NK-92 (cell line): Measurements from ENCODE around the gene UPF2.
"Not testable (repeated sequence)": the region's sequence is repeated elsewhere in the genome, so short reads cannot be mapped to it uniquely, and the experiment has no call there.

Experiments
- DNase-seq: peaks from one replicate; lab custom pipeline; 2025; ENCODE audit not compliant: unreplicated experiment; lab: John Stamatoyannopoulos, UW

Gene UPF2

GRCh38 chr10:12045596-12045995, 3.0 kb upstream of the UPF2 start:
- DNase-seq, result no peak

- no peak for DNase-seq
Measured at GRCh38 chr10:12042409-12042796, 206 bp downstream of the UPF2 start.

GRCh38 chr10:12041766-12042408, 722 bp downstream of the UPF2 start:
- no peak for DNase-seq

GRCh38 chr10:12036073-12036655, 6.4 kb downstream of the UPF2 start:
- no peak for DNase-seq

GRCh38 chr10:12031404-12031803, 11.2 kb downstream of the UPF2 start:
- no peak for DNase-seq

- DNase-seq, result no peak
Measured at GRCh38 chr10:12027539-12027938, 15.1 kb downstream of the UPF2 start.

- no peak for DNase-seq
Measured at GRCh38 chr10:12025591-12025990, 17.0 kb downstream of the UPF2 start.

- DNase-seq, result no peak
Measured at GRCh38 chr10:12022580-12023257, 19.9 kb downstream of the UPF2 start.

GRCh38 chr10:12020574-12020973, 22.0 kb downstream of the UPF2 start:
- DNase-seq, result no peak

- no peak for DNase-seq
Measured at GRCh38 chr10:12019283-12019971, 23.2 kb downstream of the UPF2 start.

- no peak for DNase-seq
Measured at GRCh38 chr10:12018438-12019282, 23.9 kb downstream of the UPF2 start.

GRCh38 chr10:12013926-12014325, 28.7 kb downstream of the UPF2 start:
- no peak for DNase-seq

GRCh38 chr10:12013391-12013790, 29.2 kb downstream of the UPF2 start:
- DNase-seq, result not testable (repeated sequence)

- no peak for DNase-seq
Measured at GRCh38 chr10:12010353-12010752, 32.3 kb downstream of the UPF2 start.

GRCh38 chr10:12008842-12009241, 33.8 kb downstream of the UPF2 start:
- not testable (repeated sequence) for DNase-seq

- DNase-seq, result no peak
Measured at GRCh38 chr10:12006671-12007070, 35.9 kb downstream of the UPF2 start.

- DNase-seq, result no peak
Measured at GRCh38 chr10:11993834-11994468, 48.7 kb downstream of the UPF2 start.

- DNase-seq, result no peak
Measured at GRCh38 chr10:11988924-11989323, 53.7 kb downstream of the UPF2 start.

- no peak for DNase-seq
Measured at GRCh38 chr10:11986593-11987216, 55.9 kb downstream of the UPF2 start.

- DNase-seq, result no peak
Measured at GRCh38 chr10:11982253-11982652, 60.4 kb downstream of the UPF2 start.
